Endothelial cell of umbilical vein (primary cell): ENCODE measurements around the gene DIS3L2. TPM values are rescaled to one million over a fixed set of nuclear protein-coding genes. Genes with fewer than 3 reads are reported as not detected.

Experiments
- BruUV-seq: library from RNA; stranded (reverse); fragments of 400-500 nt; replicated peaks from 2 replicates; lab custom pipeline; 2021; lab: Mats Ljungman, UMichigan
- CTCF ChIA-PET: fragments of 300-600, 350-600 bp; sonication (Branson Sonifier 250); formaldehyde crosslinking; loops from one replicate; lab custom pipeline; 2021; ENCODE audit warnings: antibody characterized with exemption, inconsistent platforms; lab: Charles Lee
- POLR2A ChIA-PET: fragments of 300-600, 350-600 bp; sonication (Branson Sonifier 250); formaldehyde crosslinking; loops from one replicate; lab custom pipeline; 2021; ENCODE audit warnings: antibody characterized with exemption, inconsistent platforms; lab: Charles Lee
- DNase-seq: peaks from one replicate; pipeline ENCODE4 v3.0.0-alpha.2; 2011; ENCODE audit warnings: low read depth, low spot score
- FAIRE-seq: peaks from 2 replicates; lab custom pipeline; 2011; peaks lifted over from hg19 to GRCh38; lab: Jason Lieb, UNC
- H2AFZ ChIP-seq: 2 replicates; pipeline ENCODE4 v1.6.0; 2012; ENCODE audit warnings: low read depth, low read length, control low read depth, inconsistent platforms
- H3K27ac ChIP-seq: 2 replicates; pipeline ENCODE4 v1.5.1; 2011; ENCODE audit warnings: low read depth, mild to moderate bottlenecking, control low read depth, low read length, moderate library complexity; ENCODE audit not compliant: insufficient read depth
- H3K27me3 ChIP-seq, 2 experiments: 2 replicates each; pipeline versions ENCODE4 v1.6.0 to v1.6.1; 2011; ENCODE audit warnings: low read length in 2 of 2, mixed read lengths in 1 of 2; ENCODE audit not compliant: control insufficient read depth in 2 of 2, insufficient read depth in 2 of 2
- H3K36me3 ChIP-seq, 2 experiments: 2 replicates in 1 of 2; 3 replicates in 1 of 2; pipeline ENCODE4 v1.5.1; 2011; ENCODE audit warnings: low read length in 2 of 2, mild to moderate bottlenecking in 1 of 2, moderate library complexity in 1 of 2; ENCODE audit not compliant: control insufficient read depth in 2 of 2, insufficient read depth in 2 of 2; ENCODE audit errors: extremely low read depth in 1 of 2
- H3K4me1 ChIP-seq: 3 replicates; pipeline ENCODE4 v1.5.1; 2011; ENCODE audit warnings: mild to moderate bottlenecking, low read length; ENCODE audit not compliant: control insufficient read depth, insufficient read depth; ENCODE audit errors: extremely low read depth
- H3K4me2 ChIP-seq: 2 replicates; pipeline ENCODE4 v1.6.1; 2011; ENCODE audit warnings: low read length, control low read depth, mixed read lengths; ENCODE audit not compliant: insufficient read depth
- H3K4me3 ChIP-seq, 3 experiments: fragments of 200-600 bp in 1 of 3; sonication (generic), shearing (Covaris generic) in 1 of 3; replicated peaks in 1 of 3; 2 replicates each; pipeline ENCODE4 v1.5.1; 2011 to 2016; ENCODE audit warnings: control low read depth in 3 of 3, low read length in 3 of 3, mild to moderate bottlenecking in 2 of 3, inconsistent platforms in 1 of 3, low read depth in 1 of 3, moderate library complexity in 1 of 3; ENCODE audit not compliant: insufficient read depth in 1 of 3
- H3K79me2 ChIP-seq: 2 replicates; pipeline ENCODE4 v1.6.0; 2012; ENCODE audit warnings: low read length, inconsistent platforms; ENCODE audit not compliant: control insufficient read depth, insufficient read depth
- H3K9ac ChIP-seq: replicated peaks from 2 replicates; pipeline ENCODE3; 2011; ENCODE audit warnings: low read length, control low read depth; ENCODE audit not compliant: insufficient read depth; ENCODE audit errors: extremely low read depth
- H3K9me1 ChIP-seq: replicated peaks from 3 replicates; pipeline ENCODE4 v1.6.0; 2011; ENCODE audit warnings: mild to moderate bottlenecking, low read length; ENCODE audit not compliant: control insufficient read depth, insufficient read depth; ENCODE audit errors: extremely low read depth
- H3K9me3 ChIP-seq: replicated peaks from 2 replicates; pipeline ENCODE4 v1.5.1; 2012; ENCODE audit warnings: low read length, inconsistent platforms; ENCODE audit not compliant: control insufficient read depth, insufficient read depth
- H4K20me1 ChIP-seq: replicated peaks from 2 replicates; pipeline ENCODE3; 2011; ENCODE audit warnings: mild to moderate bottlenecking, low read length; ENCODE audit not compliant: control insufficient read depth, insufficient read depth; ENCODE audit errors: extremely low read depth
- CTCF ChIP-seq, 2 donors: IDR thresholded peaks; 1 replicate in 1 of 2; 2 replicates in 1 of 2; pipeline ENCODE4 v1.5.1; 2011; ENCODE audit warnings: low read length in 2 of 2, mild to moderate bottlenecking in 2 of 2, moderate library complexity in 2 of 2, control low read depth in 1 of 2, inconsistent platforms in 1 of 2, low read depth in 1 of 2; ENCODE audit not compliant: insufficient read depth in 1 of 2; ENCODE audit errors: extremely low read depth in 1 of 2
- EZH2 ChIP-seq: IDR thresholded peaks from 2 replicates; pipeline ENCODE4 v1.6.1; 2012; ENCODE audit warnings: borderline replicate concordance, low read depth, mild to moderate bottlenecking, moderate library complexity, low read length, inconsistent platforms; ENCODE audit not compliant: severe bottlenecking
- FOS ChIP-seq: IDR thresholded peaks from 2 replicates; pipeline ENCODE4 v1.6.1; 2011; ENCODE audit warnings: mild to moderate bottlenecking, low read length, moderate library complexity, borderline replicate concordance; ENCODE audit not compliant: insufficient read depth
- GATA2 ChIP-seq: IDR thresholded peaks from 2 replicates; pipeline ENCODE4 v1.7.0; 2011; ENCODE audit warnings: low read depth, mild to moderate bottlenecking, moderate library complexity, mixed read lengths, low read length; ENCODE audit not compliant: insufficient read length, insufficient read depth
- JUN ChIP-seq: IDR thresholded peaks from 2 replicates; pipeline ENCODE4 v1.6.1; 2011; ENCODE audit warnings: borderline replicate concordance, low read depth; ENCODE audit not compliant: insufficient read length, insufficient read depth
- MAX ChIP-seq: IDR thresholded peaks from 2 replicates; pipeline ENCODE4 v1.6.1; 2011; ENCODE audit not compliant: insufficient read depth, insufficient read length
- MYC ChIP-seq: IDR thresholded peaks from one replicate; pipeline ENCODE4 v1.6.1; 2011; ENCODE audit warnings: mild to moderate bottlenecking, low read depth, low read length
- POLR2A ChIP-seq: IDR thresholded peaks from 2 replicates; pipeline ENCODE4 v1.6.1; 2012; ENCODE audit warnings: low read depth, mild to moderate bottlenecking, control low read depth, low read length
- POLR2AphosphoS5 ChIP-seq: IDR thresholded peaks from 2 replicates; pipeline ENCODE4 v1.6.1; 2012; ENCODE audit warnings: low read depth, mild to moderate bottlenecking, control low read depth, low read length, moderate library complexity; ENCODE audit not compliant: insufficient read depth
- dilution Hi-C: fragments of 300-500 bp; cut with MboI; formaldehyde crosslinking; loops from one replicate; pipeline ENCODE4 v1.15.0; 2019; ENCODE audit warnings: low sequenced_read_pairs; ENCODE audit not compliant: extremely low pct_ligation_motif_present
- intact Hi-C: fragments of 100-400 bp; cut with micrococcal nuclease; formaldehyde crosslinking; loops from one replicate; pipeline ENCODE4 v1.10.0; 2022
- polyA plus RNA-seq, 4 experiments: library from polyadenylated mRNA; depleted of rRNA in 3 of 4; stranded (reverse) in 3 of 4; unstranded in 1 of 4; fragments of >200 nt; gene quantifications; 2 replicates each; pipeline versions ENCODE4 v1.2.1 to v1.2.3, GENCODE V29; 2011 to 2012; ENCODE audit warnings: missing spikeins in 1 of 4
- total RNA-seq: library from RNA; stranded (reverse); gene quantifications from 2 replicates; pipeline ENCODE4 v1.2.3, GENCODE V29; 2021

The DIS3L2 gene
- total and polyA plus RNA-seq, 2 donors (not counting 3 experiments of a cell fraction or from before 2014, with no cell fraction given) = 14.6 to 31.2 TPM

DNA sequence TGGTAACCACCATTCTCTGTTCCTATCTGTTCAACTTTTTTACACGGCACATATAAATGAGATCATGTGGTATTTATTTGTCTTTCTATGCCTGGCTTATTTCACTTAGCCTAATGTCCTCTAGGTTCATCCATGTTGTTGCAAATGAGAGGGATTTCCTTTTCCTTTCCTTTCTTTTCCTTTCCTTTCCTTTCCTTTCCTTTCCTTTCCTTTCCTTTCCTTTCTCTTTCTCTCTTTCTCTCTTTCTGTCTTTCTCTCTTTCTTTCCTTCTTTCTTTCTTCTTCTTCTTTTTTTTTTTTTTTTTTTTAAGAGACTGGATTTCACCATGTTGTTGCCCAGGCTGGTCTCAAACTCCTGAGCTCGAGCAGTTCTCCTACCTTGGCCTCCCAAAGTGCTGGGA, 38.9 kb downstream of the DIS3L2 start:
- H3K9ac ChIP-seq = no peak overlapping the region
- DNase-seq (no peak), FAIRE-seq (no peak)
- no peak overlapping the region for H2AFZ ChIP-seq
- H3K79me2 ChIP-seq = peaks cover 15% of the 10 kb centered on the region
- BruUV-seq = no TSS peak
- no peaks in the 10 kb centered on the region for H3K27me3 ChIP-seq
- no peak overlapping the region for H3K27ac ChIP-seq
- no peaks in the 10 kb centered on the region for H3K9me3 ChIP-seq
- TF ChIP-seq MYC (no peak), EZH2 (no peak), CTCF (IDR thresholded peaks at IDR 0.05; ENCODE audit: extremely low read depth in 1 of 2, insufficient read depth in 1 of 2, low read depth in 1 of 2, low read length in 2 of 2) (no peak), GATA2 (no peak), POLR2A (no peak), MAX (no peak), POLR2AphosphoS5 (no peak), FOS (no peak), JUN (no peak)
- CTCF ChIA-PET = no interaction called here
- intact Hi-C loops (no loop called here), dilution Hi-C loops (no loop called here)
- no peaks in the 10 kb centered on the region for H3K36me3 ChIP-seq
- no peaks in the 10 kb centered on the region for H4K20me1 ChIP-seq
- POLR2A ChIA-PET = no interaction called here
- no peaks in the 10 kb centered on the region for H3K9me1 ChIP-seq
- no peak overlapping the region for H3K4me3 ChIP-seq
- H3K4me2 ChIP-seq = no peak overlapping the region
- H3K4me1 ChIP-seq = no peaks in the 10 kb centered on the region
